ENCODE data around the gene FIP1L1.
"Not testable (repeated sequence)": the region's sequence is repeated elsewhere in the genome, so short reads cannot be mapped to it uniquely, and the experiment has no call there.

FIP1L1 gene, protein sequence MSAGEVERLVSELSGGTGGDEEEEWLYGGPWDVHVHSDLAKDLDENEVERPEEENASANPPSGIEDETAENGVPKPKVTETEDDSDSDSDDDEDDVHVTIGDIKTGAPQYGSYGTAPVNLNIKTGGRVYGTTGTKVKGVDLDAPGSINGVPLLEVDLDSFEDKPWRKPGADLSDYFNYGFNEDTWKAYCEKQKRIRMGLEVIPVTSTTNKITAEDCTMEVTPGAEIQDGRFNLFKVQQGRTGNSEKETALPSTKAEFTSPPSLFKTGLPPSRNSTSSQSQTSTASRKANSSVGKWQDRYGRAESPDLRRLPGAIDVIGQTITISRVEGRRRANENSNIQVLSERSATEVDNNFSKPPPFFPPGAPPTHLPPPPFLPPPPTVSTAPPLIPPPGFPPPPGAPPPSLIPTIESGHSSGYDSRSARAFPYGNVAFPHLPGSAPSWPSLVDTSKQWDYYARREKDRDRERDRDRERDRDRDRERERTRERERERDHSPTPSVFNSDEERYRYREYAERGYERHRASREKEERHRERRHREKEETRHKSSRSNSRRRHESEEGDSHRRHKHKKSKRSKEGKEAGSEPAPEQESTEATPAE

DNA sequence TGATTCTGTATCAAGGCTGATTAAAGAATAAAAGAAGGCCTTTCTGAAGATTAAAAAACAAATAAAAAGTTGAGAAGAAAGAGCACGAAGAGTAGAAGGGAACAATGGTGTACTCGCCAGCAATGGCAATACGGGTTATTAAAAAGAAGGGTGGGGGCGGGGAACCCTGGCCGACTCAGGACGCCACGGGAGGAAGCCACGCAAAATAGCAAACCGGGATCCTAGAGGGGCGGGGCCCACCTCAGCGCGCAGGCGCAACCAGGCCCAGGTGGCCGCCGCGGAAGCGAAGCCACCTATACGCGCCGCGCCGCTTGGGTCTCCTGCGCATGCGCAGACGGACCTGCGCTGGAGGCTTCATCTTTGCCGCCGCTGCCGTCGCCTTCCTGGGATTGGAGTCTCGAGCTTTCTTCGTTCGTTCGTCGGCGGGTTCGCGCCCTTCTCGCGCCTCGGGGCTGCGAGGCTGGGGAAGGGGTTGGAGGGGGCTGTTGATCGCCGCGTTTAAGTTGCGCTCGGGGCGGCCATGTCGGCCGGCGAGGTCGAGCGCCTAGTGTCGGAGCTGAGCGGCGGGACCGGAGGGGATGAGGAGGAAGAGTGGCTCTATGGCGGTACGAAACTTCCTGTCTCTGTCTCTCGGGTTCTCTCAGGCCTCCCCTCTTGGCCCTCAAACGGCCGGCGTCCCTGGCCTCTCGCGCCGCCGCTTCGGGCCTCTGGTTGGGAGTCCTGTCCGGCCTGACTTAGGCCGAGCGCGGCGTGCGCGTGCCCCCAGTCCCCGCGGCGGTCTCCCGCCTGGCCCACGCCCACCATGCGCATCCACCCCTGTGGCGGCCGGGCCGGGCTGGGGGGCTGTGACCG, at the start of gene FIP1L1:
FIP1L1 (plus strand) TSS at position 323 of the 852 bp plus-strand sequence; CDS start at position 521, 198 bp downstream.
- peak; percentile 72 for DNase-seq

DNA sequence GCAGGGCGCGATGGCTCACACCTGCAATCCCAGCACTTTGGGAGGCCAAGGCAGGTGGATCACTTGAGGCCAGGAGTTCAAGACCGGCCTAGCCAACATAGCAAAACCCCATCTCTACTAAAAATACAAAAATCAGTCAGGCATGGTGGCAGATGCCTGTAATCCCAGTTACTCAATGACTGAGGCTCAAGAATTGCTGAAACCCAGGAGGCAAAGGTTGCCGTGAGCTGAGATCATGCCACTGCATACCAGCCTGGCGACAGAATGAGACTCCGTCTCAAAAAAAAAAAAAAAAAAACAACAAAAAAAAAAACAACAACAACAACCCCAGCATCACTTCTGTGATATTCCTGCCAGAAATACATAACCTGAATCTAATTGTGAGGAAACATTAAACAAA, 42.5 kb upstream of the FIP1L1 start:
- DNase-seq: not testable (repeated sequence)

DNA sequence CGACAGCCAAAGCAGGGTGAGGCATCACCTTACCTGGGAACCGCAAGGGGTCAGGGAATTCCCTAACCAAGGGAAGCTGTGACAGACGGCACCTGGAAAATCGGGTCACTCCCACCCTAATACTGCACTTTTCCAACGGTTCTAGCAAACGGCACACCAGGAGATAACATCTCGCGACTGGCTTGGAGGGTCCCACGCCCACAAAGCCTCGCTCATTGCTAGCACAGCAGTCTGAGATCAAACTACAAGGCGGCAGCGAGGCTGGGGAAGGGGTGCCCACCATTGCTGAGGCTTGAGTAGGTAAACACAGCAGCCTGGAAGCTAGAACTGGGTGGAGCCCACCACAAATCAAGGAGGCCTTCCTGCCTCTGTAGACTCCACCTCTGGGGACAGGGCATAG, 37.3 kb upstream of the FIP1L1 start:
- not testable (repeated sequence) for DNase-seq

DNA sequence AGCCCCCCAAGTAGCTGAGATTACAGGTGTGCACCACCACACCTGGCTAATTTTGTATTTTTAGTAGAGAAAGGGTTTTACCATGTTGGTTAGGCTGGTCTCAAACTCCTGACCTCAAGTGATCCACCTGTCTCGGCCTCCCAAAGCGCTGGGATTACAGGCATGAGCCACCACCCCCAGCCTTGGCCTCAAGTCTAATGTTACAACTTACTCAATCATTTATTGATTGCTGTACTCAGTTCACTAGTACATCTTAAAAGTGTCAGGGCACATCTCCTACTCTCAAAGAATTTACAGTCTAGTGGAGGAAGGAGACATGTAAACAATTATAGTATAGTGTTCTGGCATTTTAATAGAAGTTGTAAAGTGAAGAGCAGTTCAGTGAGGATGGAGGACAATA, 31.0 kb upstream of the FIP1L1 start:
- DNase-seq: not testable (repeated sequence)

DNA sequence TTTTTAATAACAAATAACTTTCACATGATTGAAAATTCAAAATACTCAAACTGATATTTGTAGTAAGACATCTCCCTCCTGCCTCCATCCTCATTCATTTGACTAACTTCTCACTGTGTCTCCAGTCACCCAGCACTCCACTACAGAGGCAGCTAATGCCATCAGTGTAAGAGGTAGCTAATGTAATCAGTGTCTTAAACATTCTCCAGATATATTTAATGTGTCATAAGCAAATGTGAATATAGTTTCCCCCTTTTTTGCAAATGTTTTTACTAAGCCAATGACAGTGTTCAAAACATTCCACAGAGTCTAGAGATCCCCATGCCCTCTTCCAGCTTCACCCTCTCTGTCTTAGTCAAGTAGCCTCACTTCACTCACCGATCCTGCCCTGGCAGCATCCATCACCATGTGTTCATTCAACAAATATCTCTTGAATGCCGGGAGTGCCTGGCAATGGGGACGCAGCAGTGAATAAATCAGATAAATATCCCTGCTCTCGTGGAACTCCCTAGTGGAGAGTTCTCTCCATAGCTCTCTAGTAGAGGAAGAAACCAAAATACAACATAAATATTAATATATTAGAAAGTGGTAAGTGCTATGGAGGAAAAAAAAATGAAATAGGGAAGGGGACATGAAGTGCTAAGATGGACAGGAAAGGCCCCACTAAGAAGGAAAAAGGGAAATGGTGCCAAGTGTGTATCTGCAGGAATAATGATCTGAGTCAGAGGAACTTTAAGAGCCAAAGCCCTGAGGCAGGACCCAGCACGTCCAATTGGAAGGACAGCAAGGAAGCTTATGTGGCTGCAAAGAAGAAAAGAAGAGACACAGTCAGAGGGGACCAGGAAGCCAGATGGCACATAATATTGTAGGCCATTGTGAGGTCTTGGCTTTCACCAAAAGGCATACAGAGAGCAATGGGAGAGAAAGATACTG, 30.3 kb upstream of the FIP1L1 start:
- DNase-seq: no peak

- DNase-seq: no peak
Observed at GRCh38 chr4:53348046-53348445, 29.4 kb upstream of the FIP1L1 start.

DNA sequence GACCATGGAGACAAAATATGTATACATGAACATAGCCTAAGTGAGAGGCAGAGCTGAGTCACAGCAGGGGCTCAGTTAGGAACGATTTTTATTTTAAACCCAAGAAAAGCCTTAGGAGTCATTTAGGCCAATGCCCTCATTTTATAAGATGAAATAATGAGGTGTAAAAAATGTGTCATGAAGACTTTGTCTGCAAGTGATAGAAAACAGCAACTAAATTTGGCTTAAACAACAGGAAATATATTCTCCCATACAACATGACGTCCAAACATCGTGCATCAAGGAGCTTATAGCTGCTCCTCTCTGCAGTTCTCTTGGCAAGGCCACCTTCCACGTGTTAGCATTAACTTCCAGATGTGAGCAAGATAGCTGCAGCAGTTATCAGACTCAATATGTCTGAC, 28.4 kb upstream of the FIP1L1 start:
- no peak for DNase-seq

GRCh38 chr4:53354012-53354722, 23.3 kb upstream of the FIP1L1 start:
- DNase-seq: no peak

DNA sequence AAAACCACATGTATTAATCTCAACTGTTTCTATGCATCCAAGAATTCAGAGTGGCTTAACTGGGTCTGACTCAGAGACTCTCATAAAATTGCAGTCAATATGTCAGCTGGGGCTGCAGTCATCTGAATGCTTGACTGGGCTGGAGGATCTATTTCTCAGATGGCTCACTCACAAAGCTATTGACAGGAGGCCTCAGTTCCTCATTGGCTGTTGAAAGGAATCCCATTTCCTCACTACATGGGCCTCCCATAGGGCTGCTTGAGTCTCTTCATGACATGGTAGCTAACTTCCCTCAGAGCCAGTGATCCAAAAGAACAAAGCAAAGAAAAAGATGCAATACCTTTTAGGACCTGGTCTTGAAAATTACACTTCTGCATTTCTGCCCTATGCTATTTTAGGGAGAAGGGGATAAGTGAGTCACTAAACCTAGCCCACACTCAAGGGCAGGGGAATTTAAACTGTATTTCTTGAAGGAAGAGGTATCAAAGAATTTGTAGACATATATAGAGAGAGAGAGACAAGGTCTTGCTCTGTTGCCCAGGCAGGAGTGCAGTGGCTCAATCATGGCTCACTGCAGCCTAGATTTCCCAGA, 21.4 kb upstream of the FIP1L1 start:
- DNase-seq: no peak

GRCh38 chr4:53361451-53361850, 16.0 kb upstream of the FIP1L1 start:
- no peak for DNase-seq

- DNase-seq: no peak
Observed at GRCh38 chr4:53362093-53362492, 15.3 kb upstream of the FIP1L1 start.

DNA sequence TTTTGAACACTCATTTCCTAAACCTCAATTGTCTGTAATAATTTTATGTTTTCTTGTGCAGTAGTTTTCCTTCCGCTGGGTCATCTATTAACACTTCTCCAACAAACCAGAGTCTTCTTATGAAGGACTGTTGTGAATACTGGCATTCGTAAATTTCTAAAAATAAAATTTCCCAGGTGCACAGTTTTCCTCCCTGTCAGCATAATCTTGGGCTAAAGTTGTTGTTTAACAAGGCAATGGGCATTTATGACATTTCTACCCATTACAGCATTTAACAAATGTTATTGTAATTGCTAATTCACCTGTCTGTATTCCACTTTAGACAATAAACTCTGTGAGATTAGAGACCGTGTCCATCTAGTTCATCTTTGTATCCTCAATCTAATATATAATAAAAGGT, 12.8 kb upstream of the FIP1L1 start:
- DNase-seq: no peak

DNA sequence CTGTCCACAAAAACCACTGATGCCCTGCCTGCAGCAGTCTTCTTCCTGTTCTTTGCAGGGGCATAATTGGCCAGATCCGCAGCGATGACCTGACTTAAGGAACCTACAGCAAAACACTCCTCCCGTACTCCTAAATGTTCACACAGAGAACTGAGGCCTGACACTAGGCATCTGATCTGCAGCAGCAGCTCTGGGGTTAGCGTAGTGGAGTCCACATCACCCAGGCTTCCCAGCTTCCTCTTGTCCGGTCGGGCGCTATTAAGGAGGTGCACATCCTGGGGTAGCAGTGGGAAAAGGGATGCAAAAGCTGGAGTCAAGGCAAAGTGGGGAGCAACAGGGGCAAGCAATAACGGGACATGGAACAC, 12.3 kb upstream of the FIP1L1 start:
- DNase-seq: no peak

- DNase-seq: peak; percentile 94
Observed at GRCh38 chr4:53365486-53366300, 11.7 kb upstream of the FIP1L1 start, which contains the start of gene SCFD2. TSS of gene SCFD2 (minus strand) at chr4:53366061.

DNA sequence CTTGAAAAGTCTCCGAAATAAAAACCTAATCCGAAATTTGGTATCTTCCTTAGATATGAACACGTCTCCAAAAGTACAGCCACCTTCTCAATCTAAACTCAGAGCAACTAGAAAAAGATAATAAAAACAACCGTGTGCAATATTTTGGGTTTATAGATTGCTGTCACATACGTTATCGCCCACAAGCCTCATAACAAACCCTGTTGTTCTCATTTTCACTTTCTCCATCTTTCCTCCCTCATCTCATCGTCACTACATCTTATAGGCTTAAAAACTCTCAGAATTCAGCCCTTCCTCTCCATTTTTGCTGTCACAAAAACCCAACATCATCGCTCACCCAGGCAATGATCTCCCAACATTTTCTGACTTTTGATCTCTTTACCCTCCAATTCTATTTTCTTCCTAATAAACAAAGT, 11.1 kb upstream of the FIP1L1 start:
- no peak for DNase-seq

GRCh38 chr4:53367721-53368120, 9.7 kb upstream of the FIP1L1 start:
- DNase-seq: no peak

- no peak for DNase-seq
Observed at GRCh38 chr4:53371049-53371448, 6.4 kb upstream of the FIP1L1 start.

DNA sequence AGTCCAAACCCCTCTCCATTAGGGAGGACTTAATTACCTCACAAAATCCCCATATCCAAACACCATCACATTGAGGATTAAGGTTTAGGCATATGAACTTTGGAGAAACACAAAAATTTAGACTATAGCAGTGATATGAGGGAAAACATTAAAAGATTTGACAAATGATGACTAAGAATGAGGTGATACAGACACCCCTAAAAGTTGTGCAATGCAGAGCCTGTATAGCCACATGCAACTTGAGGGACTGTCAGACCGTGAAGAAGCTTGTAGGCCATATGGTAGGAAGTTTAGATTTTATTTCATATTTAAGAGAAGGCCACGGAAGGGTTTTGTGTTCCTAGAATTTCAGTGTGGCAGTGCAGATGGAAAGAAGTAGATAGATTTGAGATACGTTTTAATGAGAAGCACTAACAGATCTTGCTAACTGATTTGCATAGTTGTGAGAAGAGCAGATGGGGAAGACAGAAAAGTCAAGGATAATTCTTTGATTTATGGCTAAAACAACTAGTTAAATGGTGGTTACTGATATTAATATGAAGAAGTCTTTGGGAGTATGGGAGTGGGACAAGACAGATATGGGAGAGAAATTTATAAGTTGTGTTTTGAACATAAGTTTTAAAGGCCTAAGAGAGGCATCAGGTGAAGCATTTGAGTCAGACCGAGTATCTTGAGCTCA, 5.5 kb upstream of the FIP1L1 start:
- no peak for DNase-seq

DNA sequence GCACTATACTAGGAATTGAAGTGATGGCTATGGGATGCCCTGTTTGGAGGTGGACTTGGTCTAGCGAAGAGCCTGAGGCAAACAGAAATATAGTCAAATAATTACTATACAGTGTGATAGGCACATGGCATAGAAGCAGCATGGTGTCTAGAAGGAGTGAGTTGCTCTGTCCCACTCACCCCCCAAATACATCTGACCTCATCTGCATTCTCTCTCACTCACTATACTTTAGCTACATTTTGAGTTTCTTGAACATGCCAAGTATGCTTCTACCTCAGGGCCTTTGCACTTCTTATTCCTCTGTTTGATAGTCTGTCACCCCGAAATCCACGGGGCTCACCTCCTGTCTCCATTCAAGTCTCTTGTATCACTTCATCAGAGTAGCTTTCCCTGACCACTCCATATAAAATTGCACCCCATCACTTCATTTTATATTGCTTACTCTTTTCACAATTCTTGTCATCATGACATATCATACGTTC, 2.6 kb upstream of the FIP1L1 start:
- DNase-seq: no peak

DNA sequence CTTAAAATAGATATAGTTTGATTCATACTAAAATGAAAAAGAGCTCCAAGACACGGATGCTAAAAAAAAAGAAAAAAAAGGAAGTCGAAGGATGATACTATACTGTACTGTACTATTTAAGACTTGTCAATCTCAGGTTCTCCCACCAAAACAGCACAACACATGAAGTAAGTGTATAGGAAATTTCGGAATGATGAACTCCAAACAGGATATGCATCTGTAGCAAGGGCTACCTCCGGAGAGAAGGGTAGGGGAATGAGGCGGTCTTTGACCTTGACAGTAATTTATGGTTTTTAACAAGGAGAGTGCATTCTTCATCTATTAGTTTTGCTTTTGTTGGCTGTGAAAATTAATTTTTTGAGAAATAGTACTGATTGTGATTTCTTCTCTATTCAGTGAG, 541 bp upstream of the FIP1L1 start:
- no peak for DNase-seq
